NCI-H526 (cell line): Measurements from ENCODE around the gene KPTN.
A peak's percentile ranks its signal among the peaks of the same experiment; 100 is the strongest.
"Not testable (repeated sequence)": the region's sequence is repeated elsewhere in the genome, so short reads cannot be mapped to it uniquely, and the experiment has no call there.

Experiments
- DNase-seq, 2 experiments: peaks; one replicate each; lab custom pipeline; 2025; lab: John Stamatoyannopoulos, UW

Gene KPTN

GRCh38 chr19:47491358-47492136 lies 7.5 kb upstream of the KPTN start:
- no peak for DNase-seq

- no peak for DNase-seq
Measured at GRCh38 chr19:47490847-47491246, 6.8 kb upstream of the KPTN start.

- DNase-seq, result no peak
Measured at GRCh38 chr19:47490031-47490430, 6.0 kb upstream of the KPTN start.

DNA sequence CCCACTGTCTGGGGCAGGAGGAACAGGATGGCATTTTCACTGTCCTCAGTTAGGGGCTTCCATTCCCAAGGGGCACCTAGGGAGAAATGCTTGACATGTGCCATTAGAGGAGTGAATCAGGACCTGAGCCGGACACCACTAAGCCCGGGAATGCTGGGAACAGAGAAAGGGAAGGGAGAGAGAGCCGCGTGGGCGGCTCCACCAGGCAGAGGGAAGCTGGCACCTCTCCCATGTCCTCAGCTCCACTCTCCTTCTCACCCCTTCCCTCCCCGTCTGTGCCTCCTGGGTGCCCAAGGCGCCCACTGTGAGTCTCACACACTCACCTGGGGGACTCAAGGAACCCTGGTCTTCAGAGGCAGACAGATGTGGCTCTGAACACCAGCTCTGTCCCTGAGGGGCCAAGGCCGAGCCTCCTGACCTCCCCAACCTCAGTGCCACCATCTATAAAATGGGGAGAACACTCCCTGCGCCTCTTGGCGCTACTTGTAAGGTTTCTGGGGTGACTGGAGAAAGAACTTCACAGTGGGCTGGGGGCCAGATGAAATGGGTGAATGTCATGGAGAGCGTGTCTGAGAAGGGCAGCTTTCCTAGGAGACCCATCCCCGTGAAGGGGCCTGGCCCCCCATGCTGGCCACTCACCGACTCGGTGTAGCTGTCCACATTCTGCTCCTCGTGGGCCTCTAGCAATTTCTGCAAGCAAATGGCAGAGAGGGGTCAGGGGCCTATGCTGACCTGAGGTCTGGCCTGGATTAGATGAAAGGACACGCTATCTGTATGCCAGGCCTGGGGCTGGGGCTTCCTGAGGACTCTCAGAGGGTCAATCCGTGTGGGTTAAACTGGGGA lies 5.3 kb upstream of the KPTN start:
- no peak for DNase-seq

- DNase-seq, result no peak
Measured at GRCh38 chr19:47487551-47488515, 3.8 kb upstream of the KPTN start.

DNA sequence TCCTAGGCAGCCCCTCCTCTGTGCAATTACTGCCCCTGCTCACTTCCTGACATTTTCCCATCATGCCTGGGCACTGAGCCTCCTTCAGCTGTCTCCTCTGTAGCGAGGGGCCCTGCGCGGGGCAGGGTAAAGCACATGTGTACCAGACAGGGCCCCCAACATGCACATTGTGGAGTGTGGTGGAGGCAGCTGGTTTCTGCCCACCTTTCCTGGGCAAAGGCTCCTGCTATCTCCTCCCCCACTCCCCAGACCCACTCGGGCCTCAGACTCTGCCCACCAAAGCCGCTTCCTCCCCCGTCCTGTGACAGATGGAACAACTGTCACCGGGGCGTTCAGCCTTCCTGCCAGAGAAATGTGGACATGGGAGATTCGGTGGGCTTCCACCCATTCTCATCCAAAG lies 2.9 kb upstream of the KPTN start:
- no peak for DNase-seq

GRCh38 chr19:47486220-47486619 lies 2.2 kb upstream of the KPTN start:
- not testable (repeated sequence) for DNase-seq

DNA sequence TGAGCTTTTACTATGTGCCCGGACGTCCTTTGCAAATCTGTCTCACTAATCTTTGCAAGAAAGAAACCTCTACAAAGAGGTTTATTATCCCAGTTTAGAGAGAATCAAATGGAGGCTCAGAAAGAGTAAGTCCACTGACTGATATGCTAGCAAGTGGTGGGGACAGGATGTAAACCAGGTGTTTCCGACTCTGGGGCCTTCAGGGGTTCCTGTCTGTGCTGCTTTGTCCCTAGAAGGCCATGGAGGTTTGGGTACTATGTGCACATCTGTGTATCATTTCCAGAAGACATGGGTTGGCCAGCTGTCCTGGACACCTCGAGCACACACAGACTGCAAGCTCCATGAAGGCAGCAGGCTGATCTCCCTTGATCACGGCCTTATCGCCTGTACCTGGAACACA lies 1.2 kb upstream of the KPTN start:
- DNase-seq, result no peak

DNA sequence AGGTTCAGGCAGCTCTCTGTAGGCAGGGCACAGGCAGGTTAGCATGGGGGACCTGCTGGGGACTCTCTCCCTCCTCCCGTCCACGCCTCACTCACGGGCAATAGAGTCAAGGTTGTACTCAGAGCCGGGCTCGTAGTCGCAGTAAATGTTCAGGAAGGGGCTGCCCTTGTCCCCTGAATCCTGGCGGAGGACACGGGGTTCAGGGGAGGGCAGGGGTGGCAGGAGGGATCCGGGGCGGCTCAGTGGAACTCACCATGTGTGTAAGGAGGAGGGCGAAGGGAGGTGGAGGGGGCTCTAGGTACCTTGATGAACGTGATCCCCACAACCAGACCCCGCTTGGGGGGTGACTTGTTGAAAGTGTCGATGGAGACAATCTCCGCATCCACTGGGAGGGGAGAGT lies 819 bp downstream of the KPTN start:
- DNase-seq, result no peak

DNA sequence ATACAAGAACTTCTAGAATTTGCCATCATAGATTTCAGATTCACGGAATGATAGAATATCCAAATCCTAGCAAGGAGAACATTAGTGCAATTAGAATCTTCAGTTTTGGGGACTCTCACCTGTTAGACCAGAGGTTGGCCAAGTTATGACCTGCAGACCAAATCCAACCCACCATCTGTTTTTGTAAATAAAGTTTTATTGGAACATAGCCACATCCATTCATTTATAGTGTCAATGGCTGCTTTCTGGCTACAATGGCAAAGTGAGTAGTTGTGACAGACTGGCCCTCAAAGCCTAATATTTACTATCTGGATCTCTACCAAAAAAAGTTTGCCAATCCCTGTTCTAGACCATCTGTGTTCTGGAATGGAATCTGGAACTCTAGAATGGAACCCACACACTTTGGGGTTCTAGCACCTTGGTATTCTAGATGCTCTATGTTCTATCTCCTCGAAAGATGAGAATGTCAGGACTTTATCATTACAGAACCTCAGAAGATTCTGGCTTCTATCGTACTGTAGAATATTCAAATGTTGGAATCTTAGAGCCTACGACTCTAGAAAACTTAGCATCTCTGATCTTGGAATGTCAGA lies 2.5 kb downstream of the KPTN start:
- no peak for DNase-seq

GRCh38 chr19:47480658-47481057 lies 3.4 kb downstream of the KPTN start:
- DNase-seq, result no peak

GRCh38 chr19:47479701-47480503 lies 4.1 kb downstream of the KPTN start:
- DNase-seq, result peak in 1 of 2 experiments; percentile 36

GRCh38 chr19:47476438-47476972 lies 7.5 kb downstream of the KPTN start:
- no peak for DNase-seq

- DNase-seq, result no peak
Measured at GRCh38 chr19:47475465-47475864, 8.6 kb downstream of the KPTN start.

- DNase-seq, result no peak
Measured at GRCh38 chr19:47473336-47473735, 10.7 kb downstream of the KPTN start.

DNA sequence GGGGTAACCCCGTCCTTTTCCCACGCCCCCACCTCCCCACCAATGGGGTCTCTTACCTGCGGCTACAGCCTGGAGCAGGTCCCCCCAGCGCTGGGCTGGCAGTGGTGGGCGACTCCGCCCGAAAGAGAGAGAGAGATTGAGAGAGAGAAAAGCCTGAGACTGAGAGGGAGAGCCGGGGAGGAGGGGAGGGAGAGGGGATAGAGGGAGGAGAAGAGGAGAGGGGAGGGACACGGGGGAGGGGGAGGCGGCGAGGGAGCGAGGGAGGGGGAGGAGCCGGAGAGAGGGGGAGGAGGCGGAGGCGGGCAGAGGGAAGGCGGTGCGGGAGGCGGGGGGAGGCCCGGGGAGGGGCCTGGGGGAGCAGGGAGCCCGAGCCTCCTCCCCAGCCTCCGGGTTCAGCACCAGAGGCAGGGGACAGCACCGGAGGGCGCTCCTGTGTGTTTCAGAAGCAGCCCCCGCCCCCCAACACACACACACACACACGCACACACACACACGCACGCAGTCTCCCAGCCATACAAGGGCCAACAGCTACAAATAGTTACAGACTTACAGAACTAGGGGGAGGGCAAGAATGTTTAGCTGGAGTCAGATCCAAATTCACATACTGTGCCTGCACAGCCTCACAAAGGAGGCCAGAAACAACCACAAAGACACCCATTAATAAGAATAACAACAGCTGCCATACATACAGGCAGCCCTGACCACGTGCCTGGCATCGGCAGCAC lies 12.1 kb downstream of the KPTN start, which contains the start of gene SLC8A2:
TSS of gene SLC8A2 (minus strand) at position 161 of the 725 bp plus-strand sequence. CDS start 5,490 bp downstream, outside the sequence.
- peak in 1 of 2 experiments; percentile 69 for DNase-seq

DNA sequence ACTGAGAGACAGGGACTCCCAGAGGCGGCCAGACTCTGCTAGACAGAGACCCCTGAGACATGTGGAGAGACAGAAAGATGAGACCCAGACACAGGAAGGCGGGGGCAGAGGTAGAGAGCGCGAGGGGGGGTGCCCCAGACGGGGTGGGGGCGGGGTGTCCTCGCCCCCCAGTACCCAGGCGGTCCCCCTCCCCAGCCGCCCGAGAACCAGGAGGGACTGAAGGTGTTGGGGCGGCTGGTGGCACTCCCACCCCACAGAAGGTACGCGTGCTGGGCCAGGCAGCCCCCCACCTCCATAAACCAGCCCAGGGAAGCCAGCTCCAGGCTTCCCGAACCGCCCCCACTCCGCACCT lies 12.7 kb downstream of the KPTN start:
- DNase-seq, result no peak

GRCh38 chr19:47470447-47471195 lies 13.4 kb downstream of the KPTN start:
- DNase-seq, result no peak

DNA sequence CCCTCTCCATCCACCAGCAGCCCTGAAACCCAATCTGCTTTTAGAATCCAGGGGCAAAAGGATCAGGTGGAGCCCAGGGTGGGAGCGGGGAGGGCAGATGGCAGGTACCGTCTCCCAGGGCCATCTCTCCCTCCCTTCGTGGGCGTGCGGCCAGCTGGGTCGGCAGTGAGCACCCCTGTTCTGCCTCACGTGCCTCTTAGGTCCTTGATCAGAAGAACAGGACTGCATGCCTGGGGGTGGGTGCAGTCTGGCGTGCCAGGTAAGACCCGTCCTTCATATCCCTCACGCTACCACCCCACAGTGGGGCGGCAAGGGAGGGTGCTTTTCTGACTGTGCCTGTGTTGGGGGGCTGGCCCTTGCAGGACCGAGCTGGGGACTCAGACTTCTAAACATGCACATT lies 14.3 kb downstream of the KPTN start:
- peak in 1 of 2 experiments; percentile 18 for DNase-seq
